Measurements from ENCODE around the gene NCAPD3. TPM values are rescaled to one million over a fixed set of nuclear protein-coding genes. Genes with fewer than 3 reads are reported as not detected.

Gene NCAPD3
- total RNA-seq, 2 experiments from 2014 or later: 94.6 to 101 TPM

DNA sequence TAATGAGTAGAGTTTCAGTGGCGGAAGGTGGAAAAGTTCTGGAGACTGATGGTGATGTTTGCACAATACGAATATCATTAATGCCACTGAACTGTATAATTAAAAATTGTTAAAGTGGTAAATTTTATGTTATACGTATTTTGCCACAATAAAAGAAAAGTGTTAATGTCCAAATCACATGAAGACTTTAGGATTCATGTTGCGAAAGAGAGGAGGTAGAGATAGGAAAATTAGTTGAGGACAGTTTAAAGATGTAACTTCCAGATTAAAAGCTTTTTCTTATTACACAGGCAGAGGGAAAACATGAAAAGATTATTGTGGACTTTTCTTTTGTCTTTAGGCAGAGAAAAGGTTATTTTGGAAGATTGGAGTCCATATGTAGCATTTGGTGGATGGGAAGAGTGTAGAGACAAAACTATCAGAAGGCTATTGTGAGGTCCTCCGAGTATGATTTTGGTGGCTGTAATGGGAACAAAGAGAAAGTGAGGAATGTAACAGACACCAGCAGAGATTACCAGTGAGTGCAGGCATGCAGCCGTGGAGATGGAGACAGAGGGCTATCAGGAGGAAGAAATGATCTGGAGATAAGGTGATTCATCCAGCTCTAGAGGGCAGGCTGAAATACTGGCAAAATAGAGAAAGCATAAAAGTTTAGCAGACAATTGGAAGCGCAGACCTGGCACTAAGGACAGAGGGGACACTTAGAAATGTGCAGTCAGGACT lies 13.2 kb upstream of the NCAPD3 start:
- peaks cover 7% of the 10 kb centered on the region for H3K36me3 Mint-ChIP-seq
- intact Hi-C loops (cut with micrococcal nuclease): no loop called here
- DNase-seq: no peak
- CTCF ChIA-PET: no interaction called here
- H3K27me3 Mint-ChIP-seq: no peaks in the 10 kb centered on the region
- peak overlapping the region; percentile 30 for H3K27ac Mint-ChIP-seq
- H3K4me3 Mint-ChIP-seq: no peak overlapping the region
- H3K4me1 Mint-ChIP-seq (ENCODE audit: low read depth): peaks cover 9% of the 10 kb centered on the region
- POLR2A ChIA-PET: no interaction called here
- H3K9me3 Mint-ChIP-seq: no peaks in the 10 kb centered on the region

DNA sequence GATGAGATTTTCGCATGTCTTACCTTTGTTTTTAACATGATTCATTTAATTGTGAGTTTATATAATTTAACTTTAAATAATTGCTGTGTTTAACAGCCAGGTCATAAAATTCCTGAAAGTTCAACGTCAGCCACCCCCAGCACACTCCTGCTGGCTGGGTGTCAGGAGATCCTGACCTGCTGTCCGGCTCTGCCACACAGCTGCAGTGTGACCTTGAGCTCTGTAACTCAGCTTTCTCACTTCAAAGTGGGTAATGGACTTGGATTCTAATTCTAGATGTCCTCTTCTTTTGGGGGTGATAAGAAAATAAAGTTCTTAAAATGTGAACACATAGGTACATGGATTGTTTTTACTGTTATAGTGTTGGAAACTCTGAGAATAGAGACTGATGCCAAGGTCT lies 11.6 kb upstream of the NCAPD3 start:
- CTCF ChIA-PET: interaction anchor here (1.8 to 2.7 kb wide), 2 partner anchors 9 to 11 kb away, joined by 7 read pairs; partner anchors contain the start of gene VPS26B
- POLR2A ChIA-PET: no interaction called here
- H3K4me1 Mint-ChIP-seq (ENCODE audit: low read depth): peaks cover 19% of the 10 kb centered on the region
- no peak overlapping the region for H3K4me3 Mint-ChIP-seq
- H3K9me3 Mint-ChIP-seq: no peaks in the 10 kb centered on the region
- H3K27ac Mint-ChIP-seq: no peak overlapping the region
- DNase-seq: no peak
- intact Hi-C loops (cut with micrococcal nuclease): no loop called here
- peaks cover 7% of the 10 kb centered on the region for H3K36me3 Mint-ChIP-seq
- H3K27me3 Mint-ChIP-seq: no peaks in the 10 kb centered on the region

DNA sequence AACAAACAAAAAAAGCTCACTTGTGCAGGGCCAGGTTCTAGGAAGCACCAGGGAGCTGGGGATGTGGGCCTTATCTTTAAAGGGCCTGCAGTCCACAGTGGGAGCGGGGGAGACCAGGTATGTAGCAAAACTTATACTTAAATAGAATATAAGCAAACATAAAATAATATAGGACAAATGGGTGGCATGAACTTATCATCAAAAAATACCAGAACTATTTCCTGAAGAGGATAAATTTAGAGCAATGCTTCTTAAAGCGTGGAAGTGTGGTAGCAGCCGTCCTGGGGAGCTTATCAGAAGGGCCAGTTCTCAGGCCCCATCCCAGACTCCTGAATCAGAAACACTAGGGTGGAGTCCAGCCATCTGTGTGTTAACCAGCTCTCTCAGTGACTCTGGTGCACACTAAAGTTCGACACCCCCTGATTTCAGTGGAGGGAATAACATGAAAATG lies 10.0 kb upstream of the NCAPD3 start:
- Mint-ChIP-seq H3K27ac (no peak overlapping the region), H3K4me1 (ENCODE audit: low read depth) (peaks cover 36% of the 10 kb centered on the region), H3K4me3 (no peak overlapping the region), H3K9me3 (no peaks in the 10 kb centered on the region), H3K27me3 (no peaks in the 10 kb centered on the region), H3K36me3 (peaks cover 7% of the 10 kb centered on the region)
- CTCF ChIA-PET: interaction anchor here (1.8 to 2.7 kb wide), 2 partner anchors 9 to 10 kb away, joined by 7 read pairs; partner anchors contain the start of gene VPS26B
- no peak for DNase-seq
- intact Hi-C loops (cut with micrococcal nuclease): no loop called here
- POLR2A ChIA-PET: interaction anchor here (0.8 to 1.4 kb wide), 2 partner anchors 10 to 20 kb away, joined by 4 read pairs; partner anchors contain the start of genes ACAD8, NCAPD3 and VPS26B

DNA sequence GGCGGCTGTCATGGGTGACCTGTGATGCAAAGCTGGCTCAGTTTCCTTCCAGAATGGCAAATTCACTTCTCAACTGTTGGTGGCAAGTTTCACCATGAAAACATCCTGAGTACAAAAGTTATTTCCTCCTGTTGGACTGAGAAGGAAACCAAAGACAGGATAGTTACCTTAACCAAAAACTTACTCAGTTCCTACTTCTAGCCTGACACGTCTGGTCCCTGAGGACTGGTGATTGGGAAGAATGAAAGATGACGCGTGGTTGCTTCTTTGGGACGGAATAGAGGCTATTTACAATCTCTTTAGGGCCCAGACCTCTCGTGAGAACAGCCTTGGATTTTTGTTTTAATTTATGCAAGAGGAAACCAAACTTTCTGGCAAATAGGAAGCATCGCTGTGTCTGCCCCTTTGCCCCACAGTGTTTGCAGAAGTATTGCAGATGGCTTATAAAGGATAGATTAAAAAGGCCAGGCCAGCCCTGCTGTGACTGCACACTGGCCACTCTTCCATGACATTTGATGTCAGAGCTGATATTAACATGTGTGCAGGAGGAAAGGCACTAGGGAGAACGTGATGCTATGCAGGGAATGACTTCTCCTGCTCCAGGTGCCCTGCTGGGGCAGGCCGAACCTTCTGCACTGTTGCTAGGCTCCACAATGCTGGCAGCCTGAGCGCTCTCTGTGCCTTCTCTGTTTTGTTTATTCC lies 8.3 kb upstream of the NCAPD3 start:
- H3K4me3 Mint-ChIP-seq: no peak overlapping the region
- intact Hi-C loops (cut with micrococcal nuclease): no loop called here
- H3K9me3 Mint-ChIP-seq: no peaks in the 10 kb centered on the region
- no peak for DNase-seq
- H3K36me3 Mint-ChIP-seq: peaks cover under 1% of the 10 kb centered on the region
- CTCF ChIA-PET: no interaction called here
- no peaks in the 10 kb centered on the region for H3K27me3 Mint-ChIP-seq
- peaks cover 52% of the 10 kb centered on the region for H3K4me1 Mint-ChIP-seq (ENCODE audit: low read depth)
- POLR2A ChIA-PET: no interaction called here
- H3K27ac Mint-ChIP-seq: no peak overlapping the region

DNA sequence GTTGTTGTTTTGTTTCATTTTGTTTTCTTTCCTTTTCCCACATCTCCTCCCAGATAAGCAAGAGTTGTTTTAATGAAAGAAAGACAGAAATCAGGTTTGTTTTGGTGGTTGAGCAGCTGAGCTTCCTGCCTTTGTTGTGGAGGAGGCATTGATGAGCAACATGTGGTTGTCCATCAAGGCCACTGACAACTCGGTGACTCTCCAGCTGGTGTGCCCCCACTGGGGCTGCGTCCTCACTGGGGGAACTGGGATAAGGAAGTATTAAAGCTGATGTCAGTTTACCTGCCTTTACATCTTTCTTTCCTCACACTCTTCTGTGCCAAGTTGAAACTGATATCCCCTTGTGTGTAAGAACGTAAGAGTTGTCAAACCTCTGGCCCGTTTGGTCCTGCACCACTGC lies 6.6 kb upstream of the NCAPD3 start:
- CTCF ChIA-PET: interaction anchor here (0.7 kb wide), 1 partner anchor 303 kb away, joined by 3 read pairs; no protein-coding TSS in a partner anchor

DNA sequence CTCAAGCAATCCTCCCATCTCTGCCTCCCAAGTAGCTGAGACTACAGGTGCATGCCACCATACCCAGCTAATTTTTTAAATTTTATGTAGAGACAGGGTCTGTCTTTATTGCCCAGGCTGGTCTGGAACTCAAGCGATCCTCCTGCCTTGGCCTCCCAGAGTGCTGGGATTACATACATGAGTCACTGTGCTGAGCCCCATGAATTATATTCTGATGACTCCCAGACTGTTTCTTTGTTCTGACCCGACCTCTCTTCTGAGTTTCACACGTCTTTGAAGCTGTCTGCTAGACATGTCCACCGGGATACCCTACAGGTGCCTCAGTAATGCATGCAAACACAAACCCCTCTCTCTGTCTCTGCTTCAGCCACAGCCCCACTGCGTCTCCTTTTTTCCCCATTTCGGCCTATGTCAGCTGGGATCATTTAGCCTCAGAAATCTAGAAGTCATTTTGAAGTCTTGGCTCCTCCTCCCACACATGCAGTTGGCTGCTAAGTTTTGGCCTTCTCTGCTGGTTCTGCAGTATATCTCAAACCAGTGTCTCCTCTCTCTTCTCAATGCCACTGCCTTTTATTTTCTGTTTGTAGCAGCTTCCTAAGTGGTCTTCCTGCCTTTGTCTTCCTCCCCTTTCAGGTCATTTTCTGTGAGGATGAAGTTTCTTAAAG lies 5.5 kb upstream of the NCAPD3 start:
- POLR2A ChIA-PET: no interaction called here
- intact Hi-C loops (cut with micrococcal nuclease): loop anchor here (10.0 kb wide), 2 partner anchors 164 to 194 kb away; partner anchors contain the start of gene JAM3
- no peak overlapping the region for H3K4me3 Mint-ChIP-seq

More for the DNA sequence above, 6.6 kb upstream of the NCAPD3 start:
- Mint-ChIP-seq H3K27ac (no peak overlapping the region), H3K4me3 (no peak overlapping the region), H3K4me1 (ENCODE audit: low read depth) (peaks cover 67% of the 10 kb centered on the region), H3K36me3 (no peaks in the 10 kb centered on the region), H3K9me3 (no peaks in the 10 kb centered on the region), H3K27me3 (no peaks in the 10 kb centered on the region)
- POLR2A ChIA-PET: no interaction called here
- no peak for DNase-seq
- intact Hi-C loops (cut with micrococcal nuclease): no loop called here

DNA sequence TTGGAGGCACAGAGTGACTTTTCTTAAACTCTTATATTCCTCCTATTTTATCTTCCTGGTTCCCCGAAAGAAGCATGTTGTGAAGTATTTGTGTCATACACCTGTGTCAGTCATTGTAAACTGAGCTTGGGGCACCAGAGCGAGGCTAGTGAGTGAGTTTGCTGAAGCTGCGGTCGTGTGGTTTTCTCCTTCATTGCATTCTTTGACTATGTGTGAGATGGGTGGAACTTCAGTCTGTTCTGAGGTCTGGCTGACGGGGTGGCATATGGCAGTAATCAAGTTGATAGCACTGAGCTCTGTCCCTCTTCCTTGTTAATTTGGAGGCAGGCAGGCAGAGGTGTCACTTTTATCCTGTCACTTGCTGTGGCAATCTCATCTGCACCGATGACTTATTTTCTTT lies 4.9 kb upstream of the NCAPD3 start:
- Mint-ChIP-seq H3K27me3 (no peaks in the 10 kb centered on the region), H3K4me1 (ENCODE audit: low read depth) (peaks cover 67% of the 10 kb centered on the region), H3K36me3 (peaks cover 4% of the 10 kb centered on the region), H3K9me3 (no peaks in the 10 kb centered on the region), H3K27ac (no peak overlapping the region), H3K4me3 (no peak overlapping the region)
- ChIA-PET CTCF (interaction anchor here (1.3 to 1.8 kb wide), 2 partner anchors 16 to 48 kb away, joined by 3 to 9 read pairs; partner anchors contain the start of gene GLB1L3), POLR2A (no interaction called here)
- intact Hi-C loops (cut with micrococcal nuclease): loop anchor here (10.0 kb wide), 2 partner anchors 164 to 194 kb away; partner anchors contain the start of gene JAM3
- peak; percentile 48 for DNase-seq

More for the DNA sequence above, 5.5 kb upstream of the NCAPD3 start:
- no peak overlapping the region for H3K27ac Mint-ChIP-seq
- DNase-seq: no peak
- no peaks in the 10 kb centered on the region for H3K27me3 Mint-ChIP-seq
- H3K9me3 Mint-ChIP-seq: no peaks in the 10 kb centered on the region
- peaks cover 67% of the 10 kb centered on the region for H3K4me1 Mint-ChIP-seq (ENCODE audit: low read depth)
- CTCF ChIA-PET: interaction anchor here (0.9 to 1.8 kb wide), 3 partner anchors 15 to 47 kb away, joined by 3 to 9 read pairs (median 4); partner anchors contain the start of gene GLB1L3
- peaks cover 3% of the 10 kb centered on the region for H3K36me3 Mint-ChIP-seq

DNA sequence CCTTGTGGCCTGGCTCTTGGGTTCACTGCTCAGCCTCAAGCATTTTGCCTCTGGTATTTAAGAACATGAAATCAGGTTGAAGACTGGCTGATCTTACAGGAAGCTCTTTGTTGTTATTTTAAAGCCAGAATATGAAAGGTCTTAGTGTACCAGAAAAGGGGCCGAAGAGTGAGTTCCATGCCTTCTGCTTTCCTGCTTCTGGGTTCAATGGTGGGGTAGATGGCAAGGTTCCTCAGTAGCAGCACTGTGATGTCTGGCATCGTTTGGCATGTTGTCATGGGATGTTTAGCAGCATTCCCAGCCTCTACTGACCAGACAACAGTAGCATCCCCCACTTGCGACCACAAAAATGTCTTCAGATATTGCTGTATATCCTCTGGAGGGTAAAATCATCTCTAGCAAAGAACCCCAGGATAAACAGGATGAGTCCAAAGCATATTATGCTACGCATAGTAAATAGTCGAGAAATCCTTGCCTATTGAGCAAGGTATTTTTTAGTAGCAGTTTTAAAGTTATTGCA lies 3.1 kb upstream of the NCAPD3 start:
- peak overlapping the region; percentile 6 for H3K4me3 Mint-ChIP-seq
- CTCF ChIA-PET: interaction anchor here (1.1 to 2.3 kb wide), 4 partner anchors 17 to 49 kb away, joined by 4 to 10 read pairs (median 5); partner anchors contain the start of genes ACAD8, GLB1L3 and THYN1
- intact Hi-C loops (cut with micrococcal nuclease): loop anchor here (10.0 kb wide), 2 partner anchors 162 to 192 kb away; partner anchors contain the start of gene JAM3
- H3K9me3 Mint-ChIP-seq: no peaks in the 10 kb centered on the region
- peaks cover 11% of the 10 kb centered on the region for H3K36me3 Mint-ChIP-seq
- no peak for DNase-seq
- H3K27ac Mint-ChIP-seq: no peak overlapping the region
- H3K4me1 Mint-ChIP-seq (ENCODE audit: low read depth): peaks cover 71% of the 10 kb centered on the region
- POLR2A ChIA-PET: interaction anchor here (0.7 to 5.6 kb wide), 2 partner anchors 24 to 42 kb away, joined by 3 to 67 read pairs; partner anchors contain the start of genes ACAD8 and THYN1
- no peaks in the 10 kb centered on the region for H3K27me3 Mint-ChIP-seq

DNA sequence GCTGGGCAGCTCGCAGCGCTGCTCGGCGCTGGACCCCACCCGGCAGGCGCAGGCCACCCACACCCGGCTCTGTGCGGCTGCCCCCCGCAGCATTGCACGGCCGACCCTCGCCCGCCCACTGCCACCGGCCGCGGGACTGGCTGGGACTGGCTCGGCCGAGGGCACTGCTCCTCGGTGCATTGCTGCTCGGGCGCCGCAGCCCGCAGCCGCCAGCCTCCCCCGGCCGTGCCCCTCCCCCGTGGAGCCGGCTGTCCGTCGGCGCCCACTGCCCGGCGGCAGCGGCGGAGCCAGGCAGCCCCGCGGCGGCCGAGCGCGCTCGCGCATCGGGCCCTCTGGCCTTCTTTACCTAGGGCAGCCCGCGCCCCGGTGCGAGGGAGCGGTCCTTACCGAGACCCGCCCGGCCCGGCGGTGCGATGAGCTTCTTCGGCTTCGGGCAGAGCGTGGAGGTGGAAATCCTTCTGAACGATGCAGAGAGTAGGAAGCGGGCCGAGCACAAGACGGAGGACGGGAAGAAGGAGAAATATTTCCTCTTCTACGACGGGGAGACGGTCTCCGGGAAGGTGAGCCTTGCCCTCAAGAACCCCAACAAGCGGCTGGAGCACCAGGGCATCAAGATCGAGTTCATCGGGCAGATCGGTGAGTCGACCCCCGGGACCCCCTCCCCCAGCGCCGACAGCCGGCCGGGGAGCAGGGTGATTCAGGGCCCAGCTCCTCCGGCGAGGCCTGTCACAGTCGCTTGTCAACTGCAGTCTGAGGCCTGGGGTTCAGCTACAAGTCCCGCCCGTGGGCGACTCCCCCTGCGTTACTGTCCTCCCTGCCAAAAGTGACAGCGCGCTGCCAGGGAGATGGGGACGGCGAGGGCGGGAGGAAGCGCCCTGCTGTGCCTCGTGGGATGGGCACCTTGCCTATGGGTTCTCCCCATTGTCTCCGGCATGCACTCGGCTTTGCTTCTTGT lies 1.2 kb upstream of the NCAPD3 start:
- CTCF ChIA-PET: interaction anchor here (0.8 to 2.8 kb wide), 14 partner anchors 9 to 297 kb away, joined by 3 to 12 read pairs (median 5); partner anchors contain the start of genes ACAD8, GLB1L3 and THYN1
- peak; percentile 83 for DNase-seq
- peak overlapping the region; percentile 92 for H3K27ac Mint-ChIP-seq
- no peaks in the 10 kb centered on the region for H3K27me3 Mint-ChIP-seq
- peaks cover 63% of the 10 kb centered on the region for H3K4me1 Mint-ChIP-seq (ENCODE audit: low read depth)
- H3K36me3 Mint-ChIP-seq: peaks cover 17% of the 10 kb centered on the region
- intact Hi-C loops (cut with micrococcal nuclease): loop anchor here (1.0 to 10.0 kb wide), 8 partner anchors 23 to 297 kb away; partner anchors contain the start of genes ACAD8, JAM3 and THYN1
- no peaks in the 10 kb centered on the region for H3K9me3 Mint-ChIP-seq
- POLR2A ChIA-PET: interaction anchor here (0.8 to 5.6 kb wide), 14 partner anchors 8 to 280 kb away, joined by 3 to 67 read pairs (median 5); partner anchors contain the start of genes ACAD8, GLB1L2, GLB1L3 and IGSF9B
- H3K4me3 Mint-ChIP-seq: peak overlapping the region; percentile 98

DNA sequence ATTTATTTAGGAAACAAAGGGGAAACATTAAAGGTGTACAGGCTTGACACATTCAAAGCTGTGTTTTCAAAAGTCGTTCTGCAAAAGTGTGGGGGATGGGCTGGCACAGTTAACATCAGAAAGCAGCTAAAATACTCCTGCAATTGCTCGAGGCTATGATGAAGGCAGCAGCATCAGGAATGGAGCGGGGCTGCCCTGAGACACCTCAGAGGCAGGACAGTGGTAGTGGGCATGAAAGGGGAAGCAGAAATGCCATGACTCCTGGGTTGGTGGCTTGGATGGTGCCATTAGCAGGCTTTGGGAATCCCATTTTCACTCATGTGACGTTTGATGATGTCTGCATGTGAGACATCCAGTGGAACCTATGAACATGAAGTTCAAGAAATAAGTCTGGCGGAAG lies 646 bp downstream of the NCAPD3 start:
- H3K4me1 Mint-ChIP-seq (ENCODE audit: low read depth): peaks cover 49% of the 10 kb centered on the region
- no peaks in the 10 kb centered on the region for H3K9me3 Mint-ChIP-seq
- peak; percentile 32 for DNase-seq
- no peaks in the 10 kb centered on the region for H3K27me3 Mint-ChIP-seq
- H3K36me3 Mint-ChIP-seq: peaks cover 28% of the 10 kb centered on the region
- H3K4me3 Mint-ChIP-seq: peak overlapping the region; percentile 98
- ChIA-PET CTCF (interaction anchor here (1.2 to 2.2 kb wide), 3 partner anchors 15 to 53 kb away, joined by 4 to 10 read pairs (median 4); partner anchors contain the start of gene GLB1L3), POLR2A (interaction anchor here (0.6 to 5.6 kb wide), 6 partner anchors 10 to 109 kb away, joined by 4 to 67 read pairs (median 7); partner anchors contain the start of genes ACAD8, GLB1L2, GLB1L3 and THYN1)
- H3K27ac Mint-ChIP-seq: peak overlapping the region; percentile 97
- intact Hi-C loops (cut with micrococcal nuclease): loop anchor here (10.0 kb wide), 2 partner anchors 158 to 188 kb away; partner anchors contain the start of gene JAM3
